HPDE6-E6E7 (cell line): Measurements from ENCODE around the gene LPGAT1.
"Not testable (repeated sequence)": the region's sequence is repeated elsewhere in the genome, so short reads cannot be mapped to it uniquely, and the experiment has no call there.

ENCODE experiments used
- DNase-seq: peaks from one replicate; pipeline ENCODE4 v3.0.0; 2011; ENCODE audit warnings: missing footprints; ENCODE audit errors: extremely low spot score

LPGAT1 gene

DNA sequence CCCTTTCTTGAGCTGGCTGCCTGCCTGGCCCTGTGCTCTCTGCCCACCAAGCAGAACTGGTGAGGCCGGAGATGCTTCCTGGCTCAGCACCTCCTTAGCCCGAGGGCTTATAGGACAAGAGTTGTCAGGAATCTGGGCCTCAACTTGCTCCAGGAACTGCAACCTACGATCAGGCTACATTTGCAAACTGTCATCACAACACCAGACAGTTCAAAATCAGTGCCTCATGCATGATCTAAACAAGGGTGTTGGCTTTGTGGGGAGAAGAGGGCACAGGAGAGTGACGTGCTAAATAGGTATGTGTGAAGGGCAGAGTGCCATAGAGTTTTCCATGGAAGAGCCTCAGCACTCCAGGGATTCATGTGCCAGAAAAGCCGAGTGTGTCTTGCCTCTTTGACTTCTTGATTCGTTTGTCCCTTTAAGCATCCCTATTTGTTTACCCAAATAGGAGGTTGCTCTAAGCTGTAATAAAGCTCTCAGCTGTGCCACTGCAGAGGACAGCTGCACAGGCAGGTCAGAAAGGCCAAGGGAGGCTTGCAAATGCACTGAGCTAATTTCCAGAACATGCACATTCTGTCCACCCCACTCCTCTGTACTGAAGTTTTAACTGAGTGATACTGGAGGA, 125.0 kb downstream of the LPGAT1 start:
- DNase-seq: peak; percentile 36

DNA sequence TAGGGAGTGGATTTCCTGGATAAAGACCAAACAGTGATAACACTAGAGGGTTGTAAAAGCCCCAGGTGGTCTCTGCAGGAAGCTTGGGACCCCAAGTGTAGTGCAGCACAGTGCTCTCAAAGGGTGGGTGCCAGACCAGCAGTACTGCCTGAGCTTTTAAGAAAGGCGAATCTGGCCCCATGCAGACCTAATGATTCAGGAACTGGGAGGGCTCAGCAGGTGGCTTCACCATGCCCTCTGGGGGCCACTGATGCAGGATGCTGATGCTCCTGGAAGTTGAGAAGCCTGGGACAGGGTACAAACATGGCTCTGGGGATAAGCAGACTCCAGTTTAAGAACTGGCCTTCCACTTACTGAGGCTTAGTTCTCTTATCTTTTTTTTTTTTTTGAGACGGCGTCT, 126.0 kb downstream of the LPGAT1 start:
- no peak for DNase-seq

DNA sequence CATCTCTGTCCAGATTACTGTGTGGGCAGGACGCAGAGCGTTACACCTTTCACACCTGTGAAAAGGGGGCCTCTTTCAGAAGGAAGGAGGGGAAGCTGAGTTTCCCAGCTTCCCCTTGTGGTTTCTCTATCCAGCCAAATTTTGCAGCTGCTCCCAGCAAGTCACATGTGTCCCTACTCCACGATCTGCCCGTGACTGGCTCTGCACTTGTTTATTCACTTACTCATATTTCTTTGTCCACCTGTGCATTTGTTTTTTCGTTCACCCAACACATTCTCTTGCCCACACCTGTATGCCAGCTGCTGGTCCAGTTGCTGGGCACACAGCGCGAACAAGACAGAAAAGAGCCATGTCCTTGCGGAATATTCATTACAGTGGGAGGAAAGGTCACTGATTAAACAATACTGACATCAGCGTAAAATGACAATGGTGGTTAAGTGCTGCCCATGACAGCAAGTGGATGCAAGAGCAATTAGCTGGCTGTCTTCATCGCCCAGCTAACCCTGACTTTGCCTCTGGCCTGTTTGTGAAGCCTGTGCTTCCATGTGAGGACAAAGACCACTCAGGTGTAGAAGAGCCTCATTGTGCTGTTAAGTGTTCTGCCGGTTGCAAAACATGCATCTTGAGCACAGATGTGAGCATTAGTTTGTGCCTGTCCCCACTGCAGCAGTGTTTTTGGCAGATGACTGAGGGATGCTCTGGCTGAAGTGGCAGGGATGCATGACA, 126.6 kb downstream of the LPGAT1 start:
- no peak for DNase-seq

DNA sequence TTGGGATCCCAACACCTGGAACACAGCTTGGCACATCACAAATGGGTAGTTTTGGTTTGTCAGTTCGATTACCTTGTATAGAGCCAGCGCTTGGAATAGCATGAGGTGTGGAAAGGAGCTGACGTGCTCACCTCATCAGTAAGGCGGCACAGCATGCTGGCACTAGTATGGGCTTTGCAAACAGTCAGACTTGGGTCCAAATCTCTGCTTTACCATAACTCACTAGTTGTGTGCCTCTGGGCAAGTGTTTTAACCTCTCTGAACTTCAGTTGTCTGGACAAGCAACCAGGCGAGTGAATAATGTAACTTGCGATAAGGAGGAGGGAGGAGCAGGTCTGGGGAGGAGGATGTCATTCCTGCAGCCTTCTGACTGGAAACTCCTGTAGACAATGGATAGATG, 128.8 kb downstream of the LPGAT1 start:
- DNase-seq: no peak

DNA sequence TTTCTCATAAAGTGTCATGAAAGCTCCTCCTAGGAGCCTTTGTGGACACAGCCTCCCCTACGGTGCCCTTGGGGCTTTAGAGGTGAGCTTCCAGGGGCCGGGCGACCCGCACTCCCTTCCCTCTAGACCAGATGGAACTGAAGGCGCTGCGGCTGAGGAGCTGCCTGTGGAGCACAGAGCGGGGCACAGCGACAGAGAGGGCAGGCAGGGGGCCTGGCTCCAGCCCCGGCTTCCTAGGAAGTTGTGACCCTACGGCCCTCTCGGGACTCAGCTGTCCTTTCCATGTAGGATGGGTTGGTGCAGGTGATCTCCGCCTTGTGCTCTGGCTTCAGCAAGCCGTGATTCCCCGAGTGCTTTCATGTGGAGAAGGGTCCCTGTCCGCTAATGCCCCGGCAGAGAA, 131.5 kb downstream of the LPGAT1 start:
- DNase-seq: no peak

DNA sequence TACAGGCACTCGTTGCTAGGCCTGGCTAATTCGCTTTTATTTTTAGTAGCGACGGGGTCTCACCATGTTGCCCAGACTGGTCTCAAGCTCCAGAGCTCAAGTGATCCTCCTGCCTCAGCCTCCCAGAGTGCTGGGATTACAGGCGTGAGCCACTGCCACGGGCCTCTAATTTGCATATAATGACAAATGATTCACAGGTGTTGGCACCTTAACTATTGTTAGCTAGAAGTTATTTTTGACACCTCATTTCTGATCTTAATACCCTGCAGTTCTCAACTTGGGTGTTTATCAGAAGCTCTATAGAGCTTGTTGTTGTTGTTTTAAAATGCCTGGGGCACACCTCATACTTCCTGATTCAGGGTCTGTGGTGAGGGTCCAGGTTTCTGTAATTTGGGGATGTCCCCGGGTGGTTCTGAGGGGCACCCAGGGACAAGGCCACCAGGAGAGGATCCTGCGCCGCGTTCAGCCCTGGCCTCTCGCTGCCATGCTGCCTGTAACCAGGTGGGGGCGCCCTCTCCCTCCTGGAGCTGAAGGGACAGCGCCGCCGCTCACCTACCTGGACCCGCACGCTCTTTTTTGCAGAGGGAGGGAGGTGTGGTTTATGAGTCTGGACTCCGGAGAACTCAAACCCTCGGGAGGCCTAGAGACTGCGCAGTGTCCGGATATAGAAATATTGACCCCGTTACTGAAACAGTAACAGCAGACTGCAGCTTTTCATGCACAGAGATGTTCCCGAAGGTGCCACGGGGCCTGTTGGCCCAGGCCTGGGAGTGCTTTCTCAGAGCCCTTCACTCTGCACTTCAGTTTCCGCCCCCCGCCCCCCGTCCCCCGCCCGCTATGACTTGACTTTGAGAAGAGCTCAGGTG, 132.2 kb downstream of the LPGAT1 start:
- peak; percentile 63 for DNase-seq

DNA sequence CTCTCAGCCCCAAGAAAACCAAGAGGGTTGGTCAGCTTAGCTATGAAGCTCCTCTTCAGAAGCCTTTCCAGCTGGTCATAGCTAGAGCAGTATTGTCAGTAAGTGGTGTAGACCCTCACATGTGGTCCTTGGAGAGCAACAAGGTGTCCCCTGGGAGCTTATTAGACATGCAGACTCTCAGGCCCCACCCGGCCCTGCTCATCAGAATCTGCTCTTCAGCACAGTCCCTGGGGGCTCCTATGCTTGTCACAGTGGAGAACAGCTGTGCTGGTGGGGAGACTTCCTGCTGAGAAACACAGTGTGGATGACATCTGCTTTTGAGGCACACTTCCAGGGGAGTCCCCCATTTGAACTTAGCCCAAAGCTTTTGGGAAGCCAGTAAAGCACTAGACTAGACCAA, 133.2 kb downstream of the LPGAT1 start:
- no peak for DNase-seq

DNA sequence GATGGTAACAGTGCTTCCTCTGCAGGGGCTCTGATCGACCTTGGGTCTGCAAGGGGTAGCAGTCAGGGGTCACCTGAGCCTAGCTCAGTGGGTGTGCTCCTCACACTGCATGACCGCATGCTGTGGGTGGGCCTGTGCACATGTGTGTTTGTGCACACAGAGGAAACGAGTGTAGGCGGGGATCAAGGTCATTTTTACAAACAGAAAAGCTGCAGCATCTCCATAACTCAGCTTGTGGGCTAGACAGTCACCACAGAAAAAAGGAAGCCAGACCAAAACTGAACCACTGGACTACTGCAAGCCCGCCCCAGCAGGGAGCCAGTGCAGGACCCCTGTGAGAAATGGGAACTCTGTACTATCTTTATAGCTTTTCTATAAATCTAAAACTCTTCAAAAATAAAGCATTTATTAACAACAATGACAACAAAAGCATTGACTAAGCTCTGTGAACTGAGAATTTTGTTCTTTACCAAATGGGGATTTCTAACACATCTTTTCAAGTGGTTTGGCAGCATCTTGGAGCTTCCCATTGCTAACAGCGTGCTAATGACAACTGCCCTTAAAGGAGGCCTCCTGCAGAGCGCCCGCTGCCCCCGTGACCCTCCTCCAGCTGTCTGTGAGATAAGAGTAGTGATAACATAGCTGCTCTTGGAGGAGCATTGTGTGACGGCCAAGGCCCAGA, 135.3 kb downstream of the LPGAT1 start:
- no peak for DNase-seq

DNA sequence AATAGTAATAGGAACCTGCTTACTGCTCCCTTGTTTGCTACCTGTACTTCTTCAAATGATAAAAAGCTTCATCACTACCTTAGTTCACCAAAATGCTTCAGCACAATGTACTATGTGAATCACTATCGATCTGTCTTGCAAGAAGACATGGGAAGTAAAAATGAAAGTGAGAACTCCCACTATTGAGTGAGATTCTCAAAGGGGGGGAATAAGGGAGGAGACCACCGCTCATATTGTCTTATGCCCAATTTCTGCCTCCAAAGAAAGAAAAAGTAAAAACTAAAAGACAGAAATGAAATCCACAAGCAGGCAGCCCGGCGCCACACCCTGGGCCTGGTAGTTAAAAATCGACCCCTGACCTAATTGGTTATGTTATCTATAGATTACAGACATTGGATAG, 136.7 kb downstream of the LPGAT1 start:
- DNase-seq: not testable (repeated sequence)
